GM23338 (cell line): ENCODE measurements around the gene TBC1D9B. TPM values are rescaled to one million over a fixed set of nuclear protein-coding genes. Genes with fewer than 3 reads are reported as not detected.

Experiments
- ATAC-seq: fragments of 200-7000 bp; cut with Tn5 transposase; 3 replicates; pipeline ENCODE4 v1.9.1; 2020
- DNase-seq: peaks from one replicate; pipeline ENCODE4 v3.0.0-alpha.2; 2015; ENCODE audit warnings: low spot score
- H2AFZ ChIP-seq: fragments of 200-600 bp; sonication (generic); 2 replicates; pipeline ENCODE4 v1.8.0; 2016; ENCODE audit warnings: antibody characterized with exemption, mild to moderate bottlenecking, moderate library complexity
- H3F3A ChIP-seq: fragments of 200-600 bp; sonication (generic); replicated peaks from 2 replicates; pipeline ENCODE4 v1.8.0; 2017; ENCODE audit warnings: antibody characterized with exemption, mixed run types, low read depth
- H3K27ac ChIP-seq: fragments of 200-600 bp; sonication (generic); 2 replicates; pipeline ENCODE4 v1.6.1; 2016; ENCODE audit warnings: low read depth
- H3K27me3 ChIP-seq: fragments of 200-600 bp; sonication (generic); 2 replicates; pipeline ENCODE4 v1.8.0; 2016; ENCODE audit warnings: mild to moderate bottlenecking, mixed run types, moderate library complexity; ENCODE audit not compliant: insufficient read depth
- H3K36me3 ChIP-seq: fragments of 200-600 bp; sonication (generic); 2 replicates; pipeline ENCODE4 v1.8.0; 2016; ENCODE audit warnings: mild to moderate bottlenecking; ENCODE audit not compliant: insufficient read depth
- H3K4me1 ChIP-seq: fragments of 200-600 bp; sonication (generic); 2 replicates; pipeline ENCODE4 v1.8.0; 2016; ENCODE audit warnings: mild to moderate bottlenecking, moderate library complexity; ENCODE audit not compliant: insufficient read depth
- H3K4me2 ChIP-seq: fragments of 200-600 bp; sonication (generic); 2 replicates; pipeline ENCODE4 v1.7.1; 2017; ENCODE audit warnings: mixed run types
- H3K4me3 ChIP-seq: fragments of 200-600 bp; sonication (generic); 2 replicates; pipeline ENCODE4 v1.6.1; 2016; ENCODE audit warnings: mixed run types
- H3K79me2 ChIP-seq: fragments of 200-600 bp; sonication (generic); replicated peaks from 2 replicates; pipeline ENCODE4 v1.8.0; 2017; ENCODE audit warnings: mild to moderate bottlenecking; ENCODE audit not compliant: insufficient read depth
- H3K9me2 ChIP-seq: fragments of 200-600 bp; sonication (generic); 2 replicates; pipeline ENCODE4 v1.8.0; 2017; ENCODE audit not compliant: insufficient read depth
- H4K20me1 ChIP-seq: fragments of 200-600 bp; sonication (generic); replicated peaks from 2 replicates; pipeline ENCODE4 v1.8.0; 2017; ENCODE audit warnings: mild to moderate bottlenecking; ENCODE audit not compliant: insufficient read depth
- H3K27ac Mint-ChIP-seq: 2 replicates; pipeline ENCODE4 v1.8.0; 2020; ENCODE audit warnings: inconsistent platforms, mild to moderate bottlenecking, moderate library complexity, mixed read lengths
- H3K27me3 Mint-ChIP-seq: 3 replicates; pipeline ENCODE4 v1.8.0; 2022; ENCODE audit warnings: low read depth, mild to moderate bottlenecking, moderate library complexity, mixed read lengths, inconsistent platforms; ENCODE audit not compliant: insufficient read depth, poor library complexity
- H3K36me3 Mint-ChIP-seq: 3 replicates; pipeline ENCODE4 v1.8.0; 2021; ENCODE audit warnings: low read depth, mild to moderate bottlenecking, inconsistent platforms, moderate library complexity, mixed read lengths
- H3K4me1 Mint-ChIP-seq: 3 replicates; pipeline ENCODE4 v1.8.0; 2020; ENCODE audit warnings: mild to moderate bottlenecking, inconsistent platforms, mixed read lengths
- H3K4me3 Mint-ChIP-seq: 3 replicates; pipeline ENCODE4 v1.8.0; 2021; ENCODE audit warnings: moderate library complexity, mild to moderate bottlenecking, inconsistent platforms, mixed read lengths
- H3K9me3 Mint-ChIP-seq: 3 replicates; pipeline ENCODE4 v1.8.0; 2020; ENCODE audit warnings: moderate library complexity, mild to moderate bottlenecking, inconsistent platforms, mixed read lengths
- CREB1 ChIP-seq: fragments of 250-450 bp; sonication (Bioruptor Pico); IDR thresholded peaks from 2 replicates; pipeline ENCODE4 v1.5.0; 2020; ENCODE audit warnings: low read depth, mild to moderate bottlenecking, moderate library complexity
- CTCF ChIP-seq, 2 experiments: fragments of 200-600 bp in 1 of 2; sonication (generic) in 1 of 2; conservative IDR thresholded peaks; 2 replicates each; pipeline versions ENCODE4 v1.5.1 to v1.6.1; 2016 to 2017; ENCODE audit warnings: antibody characterized with exemption in 2 of 2, low read depth in 2 of 2, mild to moderate bottlenecking in 2 of 2, moderate library complexity in 1 of 2
- EZH2 ChIP-seq: fragments of 200-600 bp; sonication (generic); IDR thresholded peaks from one replicate; pipeline ENCODE4 v1.8.0; 2017; ENCODE audit warnings: antibody characterized with exemption, mild to moderate bottlenecking, low read depth; ENCODE audit not compliant: unreplicated experiment
- EZH2phosphoT487 ChIP-seq: fragments of 200-600 bp; sonication (generic); IDR thresholded peaks from one replicate; pipeline ENCODE4 v1.8.1; 2018; ENCODE audit warnings: antibody characterized with exemption; ENCODE audit not compliant: unreplicated experiment
- JUNB ChIP-seq: IDR thresholded peaks from one replicate; pipeline ENCODE4 v1.6.1; 2016; ENCODE audit warnings: antibody characterized with exemption; ENCODE audit not compliant: unreplicated experiment
- NANOG ChIP-seq: IDR thresholded peaks from 2 replicates; pipeline ENCODE4 v1.6.1; 2016; ENCODE audit warnings: antibody characterized with exemption, borderline replicate concordance
- STAT1 ChIP-seq: IDR thresholded peaks from one replicate; pipeline ENCODE4 v1.6.1; 2016; ENCODE audit warnings: antibody characterized with exemption; ENCODE audit not compliant: unreplicated experiment
- ZNF114 ChIP-seq: fragments of 250-450 bp; sonication (Bioruptor Pico); IDR thresholded peaks from 2 replicates; pipeline ENCODE4 v1.5.0; 2020; ENCODE audit warnings: mild to moderate bottlenecking, moderate library complexity
- ZNF331 ChIP-seq: fragments of 250-450 bp; sonication (Bioruptor Pico); IDR thresholded peaks from 2 replicates; pipeline ENCODE4 v1.5.0; 2020; ENCODE audit warnings: low read depth, mild to moderate bottlenecking, moderate library complexity
- polyA plus RNA-seq: library from polyadenylated mRNA; unstranded; fragments of >200 nt; fragmentation: Nextera tagmentation; extraction: Ambion mirVana; gene quantifications from 2 replicates; pipeline ENCODE4 v1.2.1, GENCODE V29; 2016
- total RNA-seq: library from RNA; depleted of rRNA; stranded (reverse); fragments of >200 nt; shearing (Covaris generic); gene quantifications from 2 replicates; pipeline ENCODE4 v1.2.3, GENCODE V29; 2014
- TF ChIP-seq, protein P1 (sequence below): fragments of 250-450 bp; sonication (Bioruptor Pico); IDR thresholded peaks from 2 replicates; pipeline ENCODE4 v1.5.0; 2020; ENCODE audit warnings: mild to moderate bottlenecking, moderate library complexity
- TF ChIP-seq, protein P2 (sequence below): IDR thresholded peaks from 2 replicates; pipeline ENCODE4 v1.6.1; 2016; ENCODE audit warnings: antibody characterized with exemption

The TBC1D9B gene
- total and polyA plus RNA-seq, 2 experiments from 2014 or later: 19.0 to 38.0 TPM

- TF ChIP-seq, protein P1, sequence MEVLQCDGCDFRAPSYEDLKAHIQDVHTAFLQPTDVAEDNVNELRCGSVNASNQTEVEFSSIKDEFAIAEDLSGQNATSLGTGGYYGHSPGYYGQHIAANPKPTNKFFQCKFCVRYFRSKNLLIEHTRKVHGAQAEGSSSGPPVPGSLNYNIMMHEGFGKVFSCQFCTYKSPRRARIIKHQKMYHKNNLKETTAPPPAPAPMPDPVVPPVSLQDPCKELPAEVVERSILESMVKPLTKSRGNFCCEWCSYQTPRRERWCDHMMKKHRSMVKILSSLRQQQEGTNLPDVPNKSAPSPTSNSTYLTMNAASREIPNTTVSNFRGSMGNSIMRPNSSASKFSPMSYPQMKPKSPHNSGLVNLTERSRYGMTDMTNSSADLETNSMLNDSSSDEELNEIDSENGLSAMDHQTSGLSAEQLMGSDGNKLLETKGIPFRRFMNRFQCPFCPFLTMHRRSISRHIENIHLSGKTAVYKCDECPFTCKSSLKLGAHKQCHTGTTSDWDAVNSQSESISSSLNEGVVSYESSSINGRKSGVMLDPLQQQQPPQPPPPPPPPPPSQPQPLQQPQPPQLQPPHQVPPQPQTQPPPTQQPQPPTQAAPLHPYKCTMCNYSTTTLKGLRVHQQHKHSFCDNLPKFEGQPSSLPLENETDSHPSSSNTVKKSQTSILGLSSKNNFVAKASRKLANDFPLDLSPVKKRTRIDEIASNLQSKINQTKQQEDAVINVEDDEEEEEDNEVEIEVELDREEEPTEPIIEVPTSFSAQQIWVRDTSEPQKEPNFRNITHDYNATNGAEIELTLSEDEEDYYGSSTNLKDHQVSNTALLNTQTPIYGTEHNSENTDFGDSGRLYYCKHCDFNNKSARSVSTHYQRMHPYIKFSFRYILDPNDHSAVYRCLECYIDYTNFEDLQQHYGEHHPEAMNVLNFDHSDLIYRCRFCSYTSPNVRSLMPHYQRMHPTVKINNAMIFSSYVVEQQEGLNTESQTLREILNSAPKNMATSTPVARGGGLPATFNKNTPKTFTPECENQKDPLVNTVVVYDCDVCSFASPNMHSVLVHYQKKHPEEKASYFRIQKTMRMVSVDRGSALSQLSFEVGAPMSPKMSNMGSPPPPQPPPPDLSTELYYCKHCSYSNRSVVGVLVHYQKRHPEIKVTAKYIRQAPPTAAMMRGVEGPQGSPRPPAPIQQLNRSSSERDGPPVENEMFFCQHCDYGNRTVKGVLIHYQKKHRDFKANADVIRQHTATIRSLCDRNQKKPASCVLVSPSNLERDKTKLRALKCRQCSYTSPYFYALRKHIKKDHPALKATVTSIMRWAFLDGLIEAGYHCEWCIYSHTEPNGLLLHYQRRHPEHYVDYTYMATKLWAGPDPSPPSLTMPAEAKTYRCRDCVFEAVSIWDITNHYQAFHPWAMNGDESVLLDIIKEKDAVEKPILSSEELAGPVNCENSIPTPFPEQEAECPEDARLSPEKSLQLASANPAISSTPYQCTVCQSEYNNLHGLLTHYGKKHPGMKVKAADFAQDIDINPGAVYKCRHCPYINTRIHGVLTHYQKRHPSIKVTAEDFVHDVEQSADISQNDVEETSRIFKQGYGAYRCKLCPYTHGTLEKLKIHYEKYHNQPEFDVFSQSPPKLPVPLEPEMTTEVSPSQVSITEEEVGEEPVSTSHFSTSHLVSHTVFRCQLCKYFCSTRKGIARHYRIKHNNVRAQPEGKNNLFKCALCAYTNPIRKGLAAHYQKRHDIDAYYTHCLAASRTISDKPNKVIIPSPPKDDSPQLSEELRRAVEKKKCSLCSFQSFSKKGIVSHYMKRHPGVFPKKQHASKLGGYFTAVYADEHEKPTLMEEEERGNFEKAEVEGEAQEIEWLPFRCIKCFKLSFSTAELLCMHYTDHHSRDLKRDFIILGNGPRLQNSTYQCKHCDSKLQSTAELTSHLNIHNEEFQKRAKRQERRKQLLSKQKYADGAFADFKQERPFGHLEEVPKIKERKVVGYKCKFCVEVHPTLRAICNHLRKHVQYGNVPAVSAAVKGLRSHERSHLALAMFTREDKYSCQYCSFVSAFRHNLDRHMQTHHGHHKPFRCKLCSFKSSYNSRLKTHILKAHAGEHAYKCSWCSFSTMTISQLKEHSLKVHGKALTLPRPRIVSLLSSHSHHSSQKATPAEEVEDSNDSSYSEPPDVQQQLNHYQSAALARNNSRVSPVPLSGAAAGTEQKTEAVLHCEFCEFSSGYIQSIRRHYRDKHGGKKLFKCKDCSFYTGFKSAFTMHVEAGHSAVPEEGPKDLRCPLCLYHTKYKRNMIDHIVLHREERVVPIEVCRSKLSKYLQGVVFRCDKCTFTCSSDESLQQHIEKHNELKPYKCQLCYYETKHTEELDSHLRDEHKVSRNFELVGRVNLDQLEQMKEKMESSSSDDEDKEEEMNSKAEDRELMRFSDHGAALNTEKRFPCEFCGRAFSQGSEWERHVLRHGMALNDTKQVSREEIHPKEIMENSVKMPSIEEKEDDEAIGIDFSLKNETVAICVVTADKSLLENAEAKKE (CRISPR knock-in tag): no peak
- no peak for TF ChIP-seq STAT1
These were observed 2.5 kb downstream of the TBC1D9B start (continued) for GRCh38 chr5:179905161-179905560.

- Mint-ChIP-seq H3K9me3 (no peaks in the 10 kb centered on the region), H3K4me1 (peaks cover 2% of the 10 kb centered on the region; the same call in 1 of the 3 replicates), H3K27ac (no peak overlapping the region), H3K4me3 (no peak overlapping the region), H3K27me3 (peaks cover 16% of the 10 kb centered on the region), H3K36me3 (peaks cover 22% of the 10 kb centered on the region)
- no peak overlapping the region for H3K4me2 ChIP-seq
- H3K27ac ChIP-seq: no peak overlapping the region
- H3K4me3 ChIP-seq: no peak overlapping the region
- peaks cover 3% of the 10 kb centered on the region; the same call in 1 of the 2 replicates for H4K20me1 ChIP-seq
- DNase-seq: no peak
- peaks cover 10% of the 10 kb centered on the region for H3K79me2 ChIP-seq
- H3K4me1 ChIP-seq: peaks cover 13% of the 10 kb centered on the region
- no peaks in the 10 kb centered on the region for H3K36me3 ChIP-seq
- H3K27me3 ChIP-seq: no peaks in the 10 kb centered on the region
- ATAC-seq: no peak
- no peaks in the 10 kb centered on the region for H3K9me2 ChIP-seq
- H3F3A ChIP-seq: peaks cover 22% of the 10 kb centered on the region
- H2AFZ ChIP-seq: no peak overlapping the region
- TF ChIP-seq NANOG: no peak
- TF ChIP-seq EZH2phosphoT487: no peak
- no peak for TF ChIP-seq EZH2
- no peak for TF ChIP-seq CTCF (conservative IDR thresholded peaks at IDR 0.05; ENCODE audit: low read depth in 2 of 2)
- TF ChIP-seq JUNB: no peak
- TF ChIP-seq ZNF114 (CRISPR knock-in tag): no peak
- TF ChIP-seq CREB1 (CRISPR knock-in tag): no peak
- TF ChIP-seq, protein P2, sequence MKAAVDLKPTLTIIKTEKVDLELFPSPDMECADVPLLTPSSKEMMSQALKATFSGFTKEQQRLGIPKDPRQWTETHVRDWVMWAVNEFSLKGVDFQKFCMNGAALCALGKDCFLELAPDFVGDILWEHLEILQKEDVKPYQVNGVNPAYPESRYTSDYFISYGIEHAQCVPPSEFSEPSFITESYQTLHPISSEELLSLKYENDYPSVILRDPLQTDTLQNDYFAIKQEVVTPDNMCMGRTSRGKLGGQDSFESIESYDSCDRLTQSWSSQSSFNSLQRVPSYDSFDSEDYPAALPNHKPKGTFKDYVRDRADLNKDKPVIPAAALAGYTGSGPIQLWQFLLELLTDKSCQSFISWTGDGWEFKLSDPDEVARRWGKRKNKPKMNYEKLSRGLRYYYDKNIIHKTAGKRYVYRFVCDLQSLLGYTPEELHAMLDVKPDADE: no peak
- no peak for TF ChIP-seq ZNF331 (CRISPR knock-in tag)
These were observed 3.1 kb downstream of the TBC1D9B start for GRCh38 chr5:179904463-179905160.
